ENCODE results near the gene GPR160.

DNA sequence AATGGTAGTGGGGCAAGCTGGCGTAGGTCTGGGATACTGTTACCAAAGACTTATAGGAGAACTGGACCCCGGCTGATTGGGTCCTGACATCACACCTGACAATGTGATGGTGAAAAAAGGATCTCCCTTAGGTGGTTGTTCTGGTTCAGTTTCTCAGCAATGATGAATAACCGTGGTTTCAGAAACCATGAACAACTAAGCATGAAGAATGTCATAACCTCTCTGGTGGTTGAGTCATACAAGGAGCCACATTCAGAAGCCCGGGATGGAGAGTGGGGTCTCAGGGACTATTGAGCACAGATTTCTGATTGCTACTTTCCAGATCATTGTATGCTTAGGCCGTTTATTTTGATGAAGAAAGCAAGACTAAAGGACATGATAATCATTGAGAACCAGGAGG, 17.4 kb downstream of the GPR160 start:
- TF ChIP-seq POLR2AphosphoS5 (IDR thresholded peaks at IDR 0.05) (no peak), POLR2A (IDR thresholded peaks at IDR 0.05) (no peak)
- TF ChIP-seq, protein P1, sequence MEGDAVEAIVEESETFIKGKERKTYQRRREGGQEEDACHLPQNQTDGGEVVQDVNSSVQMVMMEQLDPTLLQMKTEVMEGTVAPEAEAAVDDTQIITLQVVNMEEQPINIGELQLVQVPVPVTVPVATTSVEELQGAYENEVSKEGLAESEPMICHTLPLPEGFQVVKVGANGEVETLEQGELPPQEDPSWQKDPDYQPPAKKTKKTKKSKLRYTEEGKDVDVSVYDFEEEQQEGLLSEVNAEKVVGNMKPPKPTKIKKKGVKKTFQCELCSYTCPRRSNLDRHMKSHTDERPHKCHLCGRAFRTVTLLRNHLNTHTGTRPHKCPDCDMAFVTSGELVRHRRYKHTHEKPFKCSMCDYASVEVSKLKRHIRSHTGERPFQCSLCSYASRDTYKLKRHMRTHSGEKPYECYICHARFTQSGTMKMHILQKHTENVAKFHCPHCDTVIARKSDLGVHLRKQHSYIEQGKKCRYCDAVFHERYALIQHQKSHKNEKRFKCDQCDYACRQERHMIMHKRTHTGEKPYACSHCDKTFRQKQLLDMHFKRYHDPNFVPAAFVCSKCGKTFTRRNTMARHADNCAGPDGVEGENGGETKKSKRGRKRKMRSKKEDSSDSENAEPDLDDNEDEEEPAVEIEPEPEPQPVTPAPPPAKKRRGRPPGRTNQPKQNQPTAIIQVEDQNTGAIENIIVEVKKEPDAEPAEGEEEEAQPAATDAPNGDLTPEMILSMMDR (IDR thresholded peaks at IDR 0.05): no peak
